ENCODE results near the gene THPO. TPM values are rescaled to one million over a fixed set of nuclear protein-coding genes. Genes with fewer than 3 reads are reported as not detected.

Gene THPO
- total and polyA plus RNA-seq, 12 donors = 0.16 to 1.3 (median 0.56) TPM; not detected in 3

GRCh38 chr3:184334470-184335158, 43.4 kb downstream of the THPO start:
- Histone ChIP-seq H3K9me3 (no peaks in the 10 kb centered on the region), H3K4me1 (peaks cover 18 to 61% (median 45%) of the 10 kb centered on the region in 9 donors), H3K27me3 (no peaks in the 10 kb centered on the region), H3K27ac (peak overlapping the region in 8 of 10 donors; percentile 94 to 99 (median 96)), H3K4me3 (no peak overlapping the region), H3K36me3 (peaks cover 0 to 59% (median 47%) of the 10 kb centered on the region in 9 donors)
- DNase-seq (no peak), ATAC-seq (no peak)
- no peak for TF ChIP-seq CTCF (IDR thresholded peaks at IDR 0.05)
- intact Hi-C loops (cut with DNase I) = loop anchor here in 2 of 10 donors (2.0 to 10.0 kb wide), 2 partner anchors 20 to 150 kb away; partner anchors contain the start of genes ABCF3 (in 1 of the 2) and EIF4G1 (in 1 of the 2)
- 84 to 87% methylated on average over 15 of the region's 15 CpGs for WGBS, 2 donors

GRCh38 chr3:184333700-184334099, 44.3 kb downstream of the THPO start:
- no peak for DNase-seq
- peak overlapping the region in 2 of 10 donors; percentile 34 to 47 for H3K27ac ChIP-seq
- no peaks in the 10 kb centered on the region for H3K27me3 ChIP-seq
- 84 to 85% methylated on average over 3 of the region's 3 CpGs for WGBS, 2 donors
- ATAC-seq = no peak
- intact Hi-C loops (cut with DNase I) = loop anchor here in 2 of 10 donors (2.0 to 10.0 kb wide), 2 partner anchors 19 to 149 kb away; partner anchors contain the start of genes ABCF3 (in 1 of the 2) and EIF4G1 (in 1 of the 2)
- H3K4me1 ChIP-seq = peaks cover 12 to 52% (median 37%) of the 10 kb centered on the region in 9 donors
- H3K36me3 ChIP-seq = peaks cover 0 to 68% (median 56%) of the 10 kb centered on the region in 9 donors
- no peaks in the 10 kb centered on the region for H3K9me3 ChIP-seq
- H3K4me3 ChIP-seq = no peak overlapping the region
- no peak for TF ChIP-seq CTCF (IDR thresholded peaks at IDR 0.05)

- peaks cover 10 to 47% (median 32%) of the 10 kb centered on the region in 9 donors for H3K4me1 ChIP-seq
- intact Hi-C loops (cut with DNase I) = loop anchor here in 1 of 10 donors (10.0 kb wide), 1 partner anchor 148 kb away; the partner anchor contains the start of gene ABCF3
Observed at GRCh38 chr3:184333190-184333589, 44.8 kb downstream of the THPO start.

More at GRCh38 chr3:184333190-184333589, 44.8 kb downstream of the THPO start:
- Histone ChIP-seq H3K9me3 (no peaks in the 10 kb centered on the region), H3K4me3 (no peak overlapping the region), H3K27me3 (no peaks in the 10 kb centered on the region), H3K36me3 (peaks cover 0 to 73% (median 61%) of the 10 kb centered on the region in 9 donors), H3K27ac (peak overlapping the region in 5 of 10 donors; percentile 11 to 51 (median 38))
- 81% methylated on average over 6 of the region's 6 CpGs for WGBS, 2 donors
- TF ChIP-seq CTCF (IDR thresholded peaks at IDR 0.05) = no peak
- no peak for ATAC-seq
- no peak for DNase-seq

All from heart right ventricle (tissue), 16 donors.